Left ventricle myocardium inferior (tissue), 1 donor: Measurements from ENCODE around the gene PXDN. TPM values are rescaled to one million over a fixed set of nuclear protein-coding genes. Genes with fewer than 3 reads are reported as not detected.

Source experiments
- DNase-seq: peaks from one replicate; pipeline ENCODE4 v3.0.0-alpha.2; 2020
- H3K27ac ChIP-seq: fragments of 200-600 bp; replicated peaks from 2 replicates; pipeline ENCODE4 v1.8.0; 2021
- H3K27me3 ChIP-seq: fragments of 200-600 bp; 2 replicates; pipeline ENCODE4 v1.8.0; 2021; ENCODE audit warnings: low read depth
- H3K36me3 ChIP-seq: fragments of 200-600 bp; 2 replicates; pipeline ENCODE4 v1.8.0; 2021
- H3K4me1 ChIP-seq: fragments of 200-600 bp; 2 replicates; pipeline ENCODE4 v1.8.0; 2021
- H3K4me3 ChIP-seq: fragments of 200-600 bp; 2 replicates; pipeline ENCODE4 v1.8.0; 2021; ENCODE audit warnings: mild to moderate bottlenecking, moderate library complexity
- H3K9me3 ChIP-seq: fragments of 200-600 bp; replicated peaks from 2 replicates; pipeline ENCODE4 v1.8.0; 2021
- intact Hi-C: fragments of 100-400 bp; cut with micrococcal nuclease; formaldehyde crosslinking; loops from one replicate; pipeline ENCODE4 v1.11.0; 2022
- total RNA-seq: library from RNA; stranded (reverse); fragmentation: NEBNext Ultra II Directional; extraction: Animal tissue kit (Norgen Biotek cat#: 25700); gene quantifications from one replicate; pipeline ENCODE4 v1.2.1, GENCODE V29; 2021
- TF ChIP-seq, protein P1 (sequence below): fragments of 200-600 bp; IDR thresholded peaks from 2 replicates; pipeline ENCODE4 v1.8.0; 2021; ENCODE audit warnings: antibody characterized with exemption, mild to moderate bottlenecking, borderline replicate concordance
- donor health status: DM: no; HTN: yes; CAD: no; lungs with severe emphysema.

Gene PXDN
- total RNA-seq, 1 donor from 2014 or later, result 15.7 TPM

DNA sequence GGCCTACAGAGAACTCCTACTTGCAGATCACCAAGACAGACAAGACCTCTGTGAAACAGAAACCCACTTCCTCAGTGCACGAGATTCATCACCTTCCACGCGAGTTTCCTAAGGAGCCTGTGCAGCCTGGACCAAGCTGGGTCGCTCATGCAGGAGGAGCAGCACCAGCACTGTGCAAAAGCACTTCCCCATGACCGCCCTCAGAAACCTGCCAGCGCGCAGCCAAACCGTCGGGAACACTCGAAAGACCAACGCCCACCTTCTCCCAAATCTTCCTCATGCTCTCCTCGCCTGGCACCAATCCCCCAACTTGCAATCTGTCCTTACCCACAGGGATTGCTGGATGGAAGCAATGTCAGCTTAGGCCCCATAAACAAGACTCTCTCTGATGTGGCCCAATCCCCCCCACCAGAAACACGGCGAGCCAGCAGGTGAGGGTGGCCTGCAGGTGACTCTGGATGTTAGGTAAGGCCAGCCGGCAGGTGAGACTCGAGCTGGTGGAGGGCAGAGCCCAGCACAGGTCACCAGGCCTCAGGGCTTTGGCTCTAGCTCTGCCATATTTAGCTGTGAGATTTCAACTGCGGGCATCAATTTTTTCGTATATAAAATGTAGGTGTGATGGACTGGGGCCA, 69.4 kb downstream of the PXDN start:
- TF ChIP-seq, protein P1, sequence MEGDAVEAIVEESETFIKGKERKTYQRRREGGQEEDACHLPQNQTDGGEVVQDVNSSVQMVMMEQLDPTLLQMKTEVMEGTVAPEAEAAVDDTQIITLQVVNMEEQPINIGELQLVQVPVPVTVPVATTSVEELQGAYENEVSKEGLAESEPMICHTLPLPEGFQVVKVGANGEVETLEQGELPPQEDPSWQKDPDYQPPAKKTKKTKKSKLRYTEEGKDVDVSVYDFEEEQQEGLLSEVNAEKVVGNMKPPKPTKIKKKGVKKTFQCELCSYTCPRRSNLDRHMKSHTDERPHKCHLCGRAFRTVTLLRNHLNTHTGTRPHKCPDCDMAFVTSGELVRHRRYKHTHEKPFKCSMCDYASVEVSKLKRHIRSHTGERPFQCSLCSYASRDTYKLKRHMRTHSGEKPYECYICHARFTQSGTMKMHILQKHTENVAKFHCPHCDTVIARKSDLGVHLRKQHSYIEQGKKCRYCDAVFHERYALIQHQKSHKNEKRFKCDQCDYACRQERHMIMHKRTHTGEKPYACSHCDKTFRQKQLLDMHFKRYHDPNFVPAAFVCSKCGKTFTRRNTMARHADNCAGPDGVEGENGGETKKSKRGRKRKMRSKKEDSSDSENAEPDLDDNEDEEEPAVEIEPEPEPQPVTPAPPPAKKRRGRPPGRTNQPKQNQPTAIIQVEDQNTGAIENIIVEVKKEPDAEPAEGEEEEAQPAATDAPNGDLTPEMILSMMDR, result no peak
- Histone ChIP-seq H3K27me3 (no peaks in the 10 kb centered on the region), H3K36me3 (peaks cover 75% of the 10 kb centered on the region), H3K27ac (no peak overlapping the region), H3K4me3 (no peak overlapping the region), H3K4me1 (no peaks in the 10 kb centered on the region), H3K9me3 (no peaks in the 10 kb centered on the region)
- intact Hi-C loops, result no loop called here
- no peak for DNase-seq

GRCh38 chr2:1674276-1674675, 70.0 kb downstream of the PXDN start:
- Histone ChIP-seq H3K27me3 (no peaks in the 10 kb centered on the region), H3K9me3 (no peaks in the 10 kb centered on the region), H3K27ac (no peak overlapping the region), H3K4me3 (no peak overlapping the region), H3K4me1 (no peaks in the 10 kb centered on the region), H3K36me3 (peaks cover 77% of the 10 kb centered on the region)
- intact Hi-C loops, result no loop called here
- TF ChIP-seq, protein P1, result no peak
- no peak for DNase-seq

- H3K27me3 ChIP-seq, result no peaks in the 10 kb centered on the region
- intact Hi-C loops, result no loop called here
- H3K36me3 ChIP-seq, result peaks cover 76% of the 10 kb centered on the region
- H3K9me3 ChIP-seq, result peaks cover 2% of the 10 kb centered on the region
- no peak for DNase-seq
- TF ChIP-seq, protein P1, result no peak
- no peaks in the 10 kb centered on the region for H3K4me1 ChIP-seq
- no peak overlapping the region for H3K27ac ChIP-seq
- H3K4me3 ChIP-seq, result no peak overlapping the region
Observed at GRCh38 chr2:1673160-1673944, 71.0 kb downstream of the PXDN start.

DNA sequence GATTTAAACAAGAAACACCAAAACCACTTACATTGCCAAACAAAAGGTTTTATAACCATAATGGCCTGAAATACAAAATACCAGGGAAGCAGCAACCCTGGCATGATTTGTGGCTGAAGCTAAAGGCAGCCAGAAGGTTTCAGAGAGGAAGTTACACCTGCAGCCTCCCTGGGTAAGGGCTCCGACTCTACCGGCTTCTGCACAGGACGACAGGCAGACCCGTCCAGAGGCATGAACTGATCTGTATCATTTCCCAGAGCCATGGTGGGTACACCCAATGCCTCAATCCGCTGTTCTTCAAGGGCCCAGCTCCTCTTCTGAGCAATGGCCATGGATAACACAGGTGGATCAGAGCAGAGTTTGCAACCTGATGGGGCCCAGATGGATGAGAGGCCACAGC, 71.6 kb downstream of the PXDN start:
- no peak for DNase-seq
- H3K27ac ChIP-seq, result no peak overlapping the region
- peaks cover 69% of the 10 kb centered on the region for H3K36me3 ChIP-seq
- intact Hi-C loops, result no loop called here
- no peaks in the 10 kb centered on the region for H3K4me1 ChIP-seq
- peaks cover 2% of the 10 kb centered on the region for H3K9me3 ChIP-seq
- H3K27me3 ChIP-seq, result no peaks in the 10 kb centered on the region
- no peak overlapping the region for H3K4me3 ChIP-seq
- TF ChIP-seq, protein P1, result no peak

- H3K4me1 ChIP-seq, result no peaks in the 10 kb centered on the region
- no peaks in the 10 kb centered on the region for H3K27me3 ChIP-seq
- no peak for DNase-seq
- H3K36me3 ChIP-seq, result peaks cover 61% of the 10 kb centered on the region
- H3K4me3 ChIP-seq, result no peak overlapping the region
- peak overlapping the region; percentile 27 for H3K27ac ChIP-seq
- peaks cover 2% of the 10 kb centered on the region for H3K9me3 ChIP-seq
- TF ChIP-seq, protein P1, result no peak
- intact Hi-C loops, result no loop called here
Observed at GRCh38 chr2:1671916-1672315, 72.4 kb downstream of the PXDN start.
